ENCODE results near the gene NODAL. TPM values are rescaled to one million over a fixed set of nuclear protein-coding genes. Genes with fewer than 3 reads are reported as not detected.

Gene NODAL
- total and polyA plus RNA-seq, 2 of the 4 experiments (the other 2 are of a cell fraction): not detected

DNA sequence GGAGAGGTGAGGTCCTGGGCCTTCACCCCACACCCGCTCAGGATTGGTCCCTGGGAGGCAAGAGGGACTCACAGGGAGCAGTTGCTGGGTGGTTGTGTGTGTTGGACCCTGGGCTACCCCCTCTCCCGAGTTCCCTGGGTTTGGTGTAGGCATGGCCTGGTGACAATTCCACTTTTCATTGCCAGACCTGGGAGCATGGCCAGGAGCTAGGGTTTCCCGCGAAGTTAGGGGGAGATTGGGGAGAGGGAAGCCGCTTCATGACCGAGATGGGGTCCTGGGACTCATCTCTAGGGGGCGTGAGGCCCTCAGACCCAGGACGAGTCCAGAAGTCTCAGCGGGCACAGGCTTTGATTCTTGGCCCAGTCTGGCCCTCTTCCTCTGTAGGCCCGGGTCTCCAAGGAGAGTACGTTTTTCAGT lies 37.7 kb upstream of the NODAL start:
- ChIA-PET CTCF (no interaction called here), POLR2A (ENCODE audit: unreplicated experiment) (no interaction called here)
- no peak overlapping the region for H3K4ac ChIP-seq (ENCODE audit: low read depth, low read length)
- H3K9me1 ChIP-seq (ENCODE audit: insufficient read depth, low read length): no peaks in the 10 kb centered on the region
- H3K79me1 ChIP-seq (ENCODE audit: low read depth in 1 of 2, low read length in 2 of 2): no peaks in the 10 kb centered on the region
- H4K91ac ChIP-seq (ENCODE audit: insufficient read depth, low read depth, low read length): no peak overlapping the region
- no peaks in the 10 kb centered on the region for H4K20me1 ChIP-seq (ENCODE audit: insufficient read depth, low read length)
- no TSS peak for BruUV-seq (replicated peaks)
- no peak for DNase-seq
- no peak overlapping the region for H2AK9ac ChIP-seq (replicated peaks; ENCODE audit: low read depth, low read length, poor library complexity)
- H4K8ac ChIP-seq (ENCODE audit: low read depth in 2 of 2, low read length in 2 of 2): no peak overlapping the region
- no peak overlapping the region for H3K23ac ChIP-seq (ENCODE audit: low read depth, low read length)
- H3K4me2 ChIP-seq (ENCODE audit: low read depth, low read length): peak overlapping the region; percentile 42; the same call in 1 of the 2 replicates
- no peak overlapping the region for H2AK5ac ChIP-seq (ENCODE audit: low read depth, low read length)
- no peak overlapping the region for H2BK15ac ChIP-seq (ENCODE audit: low read depth, low read length)
- H3K9ac ChIP-seq (ENCODE audit: low read depth, low read length): no peak overlapping the region
- H4K5ac ChIP-seq (ENCODE audit: low read depth, low read length): no peak overlapping the region
- no peak overlapping the region for H3K14ac ChIP-seq (replicated peaks; ENCODE audit: low read depth, low read length)
- 34% methylated on average over 7 of the region's 11 CpGs; no CpG with 5 or more reads in 1 of the 2 experiments for WGBS, 2 experiments (ENCODE audit: extremely low coverage in 2 of 2, insufficient read length in 1 of 2)
- H3K56ac ChIP-seq (ENCODE audit: extremely low read depth, insufficient read depth, low read length): no peak overlapping the region
- no peak overlapping the region for H2BK5ac ChIP-seq (ENCODE audit: low read depth, low read length, poor library complexity, severe bottlenecking)
- H3K9me3 ChIP-seq (ENCODE audit: control insufficient read depth, insufficient read depth, low read length): no peaks in the 10 kb centered on the region
- no peak overlapping the region for H3K4me3 ChIP-seq (ENCODE audit: insufficient read depth, low read depth, low read length)
- intact Hi-C loops (cut with micrococcal nuclease) (no loop called here), in situ Hi-C loops (cut with MboI; ENCODE audit: low sequenced_read_pairs) (no loop called here), dilution Hi-C loops (cut with HindIII; ENCODE audit: low sequenced_read_pairs, unreplicated experiment) (no loop called here)
- H3K36me3 ChIP-seq (ENCODE audit: control insufficient read depth, insufficient read depth, low read length): no peaks in the 10 kb centered on the region
- H3K4me1 ChIP-seq (ENCODE audit: control insufficient read depth, insufficient read depth, low read length): no peaks in the 10 kb centered on the region
- no peak overlapping the region for H3K27ac ChIP-seq (ENCODE audit: insufficient read depth, low read length)
- TF ChIP-seq, protein P1, sequence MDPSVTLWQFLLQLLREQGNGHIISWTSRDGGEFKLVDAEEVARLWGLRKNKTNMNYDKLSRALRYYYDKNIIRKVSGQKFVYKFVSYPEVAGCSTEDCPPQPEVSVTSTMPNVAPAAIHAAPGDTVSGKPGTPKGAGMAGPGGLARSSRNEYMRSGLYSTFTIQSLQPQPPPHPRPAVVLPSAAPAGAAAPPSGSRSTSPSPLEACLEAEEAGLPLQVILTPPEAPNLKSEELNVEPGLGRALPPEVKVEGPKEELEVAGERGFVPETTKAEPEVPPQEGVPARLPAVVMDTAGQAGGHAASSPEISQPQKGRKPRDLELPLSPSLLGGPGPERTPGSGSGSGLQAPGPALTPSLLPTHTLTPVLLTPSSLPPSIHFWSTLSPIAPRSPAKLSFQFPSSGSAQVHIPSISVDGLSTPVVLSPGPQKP (IDR thresholded peaks at IDR 0.05; ENCODE audit: borderline replicate concordance, low read depth, low read length): no peak
- TF ChIP-seq SMC3 (IDR thresholded peaks at IDR 0.05; ENCODE audit: low read depth, low read length) (no peak), MXI1 (IDR thresholded peaks at IDR 0.05; ENCODE audit: borderline replicate concordance, low read depth, low read length) (no peak), FOS (IDR thresholded peaks at IDR 0.05; ENCODE audit: low read depth, low read length) (no peak), BHLHE40 (IDR thresholded peaks at IDR 0.05; ENCODE audit: low read depth, low read length) (no peak), RFX5 (IDR thresholded peaks at IDR 0.05; ENCODE audit: low read depth, low read length) (no peak), CTCF (conservative IDR thresholded peaks at IDR 0.05; ENCODE audit: low read depth, low read length) (no peak), MAZ (IDR thresholded peaks at IDR 0.05; ENCODE audit: borderline replicate concordance, low read depth, low read length) (no peak), MAFK (IDR thresholded peaks at IDR 0.05; ENCODE audit: low read depth, low read length) (no peak), POLR2A (IDR thresholded peaks at IDR 0.05; ENCODE audit: low read depth, low read length) (no peak), CHD1 (IDR thresholded peaks at IDR 0.05; ENCODE audit: low read depth, low read length) (no peak), CEBPB (IDR thresholded peaks at IDR 0.05; ENCODE audit: low read depth, low read length) (no peak), USF2 (IDR thresholded peaks at IDR 0.05; ENCODE audit: low read depth, low read length) (no peak), NFE2L2 (IDR thresholded peaks at IDR 0.05; ENCODE audit: low read depth, low read length) (no peak), RCOR1 (IDR thresholded peaks at IDR 0.05; ENCODE audit: insufficient replicate concordance, low read length) (no peak), RAD21 (IDR thresholded peaks at IDR 0.05; ENCODE audit: low read length) (no peak)
- no peak overlapping the region for H2BK120ac ChIP-seq (ENCODE audit: low read depth, low read length)
- no peak overlapping the region for H3K18ac ChIP-seq (ENCODE audit: low read depth, low read length)
- no peak overlapping the region for H2AFZ ChIP-seq (replicated peaks; ENCODE audit: low read length, poor library complexity)
- H3K27me3 ChIP-seq (ENCODE audit: control insufficient read depth, insufficient read depth, low read length): peaks cover 82% of the 10 kb centered on the region
- no peak overlapping the region for H2BK20ac ChIP-seq (ENCODE audit: low read depth, low read length)
- ATAC-seq (ENCODE audit: low read depth): no peak

Measured in IMR-90 (cell line).